GM12878 (cell line): Measurements from ENCODE around the gene LRRC61.
A peak's percentile ranks its signal among the peaks of the same experiment; 100 is the strongest.
"Not testable (repeated sequence)": the region's sequence is repeated elsewhere in the genome, so short reads cannot be mapped to it uniquely, and the experiment has no call there.

ENCODE experiments used
- CTCF ChIP-seq, 3 experiments: IDR thresholded peaks in 2 of 3; conservative IDR thresholded peaks in 1 of 3; 2 replicates each; pipeline ENCODE4 v1.5.1; 2011; ENCODE audit warnings: low read depth in 3 of 3, low read length in 3 of 3, mild to moderate bottlenecking in 3 of 3, control low read depth in 2 of 3, moderate library complexity in 2 of 3, inconsistent platforms in 1 of 3, mixed read lengths in 1 of 3; ENCODE audit not compliant: control insufficient read depth in 2 of 3, insufficient read depth in 1 of 3; ENCODE audit errors: extremely low read depth in 1 of 3
- PBX3 ChIP-seq: IDR thresholded peaks from 2 replicates; pipeline ENCODE4 v1.6.1; 2011; ENCODE audit warnings: mild to moderate bottlenecking, low read depth, low read length, moderate library complexity; ENCODE audit not compliant: insufficient replicate concordance
- SIN3A ChIP-seq: IDR thresholded peaks from 2 replicates; pipeline ENCODE4 v1.6.1; 2012; ENCODE audit warnings: low read depth, low read length, improper control_type of control experiment
- SIX5 ChIP-seq: IDR thresholded peaks from 2 replicates; pipeline ENCODE4 v1.6.1; 2011; ENCODE audit warnings: mild to moderate bottlenecking, low read depth, low read length, moderate library complexity; ENCODE audit not compliant: severe bottlenecking
- ZBTB33 ChIP-seq: fragments of 450-650 bp; IDR thresholded peaks from 2 replicates; pipeline ENCODE4 v1.6.1; 2017; ENCODE audit warnings: mild to moderate bottlenecking
- ZNF274 ChIP-seq: IDR thresholded peaks from one replicate; pipeline ENCODE4 v1.8.0; 2011; ENCODE audit not compliant: insufficient read length, insufficient read depth
- ZNF687 ChIP-seq: fragments of 450-650 bp; IDR thresholded peaks from 2 replicates; pipeline ENCODE4 v1.6.1; 2017; ENCODE audit warnings: mild to moderate bottlenecking, moderate library complexity

GRCh38 chr7:150285849-150286754 lies 37.1 kb upstream of the LRRC61 start:
- TF ChIP-seq SIX5, ZNF274, ZNF687, ZBTB33, SIN3A, PBX3: not testable (repeated sequence)
- TF ChIP-seq CTCF (IDR thresholded peaks at IDR 0.05 in 2 of 3, conservative IDR thresholded peaks at IDR 0.05 in 1 of 3; ENCODE audit: control insufficient read depth in 2 of 3, extremely low read depth in 1 of 3, insufficient read depth in 1 of 3, low read depth in 3 of 3, low read length in 3 of 3), result peak; percentile 39 to 47 (median 46); a peak in 4 of 6 replicates
